Measurements from ENCODE around the gene AGAP1.

The AGAP1 gene

GRCh38 chr2:235493775-235494715 lies at the start of gene AGAP1:
TSS of gene AGAP1 (plus strand) at chr2:235494043.
- H3K27ac ChIP-seq (ENCODE audit: poor library complexity, severe bottlenecking) = peak within 1 kb of the TSS; percentile 46
- DNase-seq (ENCODE audit: low spot score) (no peak), ATAC-seq (ENCODE audit: low read depth) (peak; percentile 75)
- no peak for TF ChIP-seq CTCF (IDR thresholded peaks at IDR 0.05; ENCODE audit: poor library complexity, severe bottlenecking)
- H3K27me3 ChIP-seq (ENCODE audit: insufficient read depth, poor library complexity, severe bottlenecking) = no peaks in the 10 kb centered on the region
- no peaks in the 10 kb centered on the region for H3K9me3 ChIP-seq (ENCODE audit: severe bottlenecking)
- no peaks in the 10 kb centered on the region for H3K36me3 ChIP-seq (ENCODE audit: low read depth)
- H3K4me3 ChIP-seq (ENCODE audit: severe bottlenecking) = peak within 1 kb of the TSS; percentile 99
- peaks cover 11% of the 10 kb centered on the region for H3K4me1 ChIP-seq (ENCODE audit: insufficient read depth, poor library complexity, severe bottlenecking)

GRCh38 chr2:235444101-235444597 lies 49.7 kb upstream of the AGAP1 start:
- Histone ChIP-seq H3K36me3 (ENCODE audit: low read depth) (no peaks in the 10 kb centered on the region), H3K27me3 (ENCODE audit: insufficient read depth, poor library complexity, severe bottlenecking) (no peaks in the 10 kb centered on the region), H3K27ac (ENCODE audit: poor library complexity, severe bottlenecking) (no peak overlapping the region), H3K4me3 (ENCODE audit: severe bottlenecking) (no peak overlapping the region), H3K4me1 (ENCODE audit: insufficient read depth, poor library complexity, severe bottlenecking) (no peaks in the 10 kb centered on the region), H3K9me3 (ENCODE audit: severe bottlenecking) (no peaks in the 10 kb centered on the region)
- DNase-seq (ENCODE audit: low spot score) (no peak), ATAC-seq (ENCODE audit: low read depth) (no peak)
- TF ChIP-seq CTCF (IDR thresholded peaks at IDR 0.05; ENCODE audit: poor library complexity, severe bottlenecking) = no peak

- no peak for ATAC-seq (ENCODE audit: low read depth)
- H3K27ac ChIP-seq (ENCODE audit: poor library complexity, severe bottlenecking) = no peak overlapping the region
- no peaks in the 10 kb centered on the region for H3K4me1 ChIP-seq (ENCODE audit: insufficient read depth, poor library complexity, severe bottlenecking)
- H3K36me3 ChIP-seq (ENCODE audit: low read depth) = no peaks in the 10 kb centered on the region
- H3K9me3 ChIP-seq (ENCODE audit: severe bottlenecking) = no peaks in the 10 kb centered on the region
- no peak for TF ChIP-seq CTCF (IDR thresholded peaks at IDR 0.05; ENCODE audit: poor library complexity, severe bottlenecking)
- H3K27me3 ChIP-seq (ENCODE audit: insufficient read depth, poor library complexity, severe bottlenecking) = no peaks in the 10 kb centered on the region
- H3K4me3 ChIP-seq (ENCODE audit: severe bottlenecking) = no peak overlapping the region
- no peak for DNase-seq (ENCODE audit: low spot score)
Observed at GRCh38 chr2:235445116-235445515, 48.7 kb upstream of the AGAP1 start.

DNA sequence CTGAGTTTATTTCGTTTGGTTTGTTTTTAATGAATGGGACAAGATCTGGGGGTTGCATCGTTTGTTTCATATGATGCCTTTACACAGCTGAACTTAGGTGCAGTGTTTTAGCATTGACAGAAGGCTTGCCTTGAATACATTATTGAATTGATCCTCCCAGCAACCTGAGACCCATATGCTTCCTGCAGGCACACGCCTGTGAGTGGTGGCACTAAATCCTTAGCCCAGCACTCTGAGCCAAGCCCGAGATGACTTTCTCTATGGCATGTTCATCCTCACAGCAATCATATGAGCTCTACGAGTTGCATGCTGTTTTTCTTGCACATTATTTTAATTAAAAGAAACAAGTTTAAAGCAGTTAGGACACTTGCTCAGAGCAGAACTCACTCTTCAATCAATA lies 47.8 kb upstream of the AGAP1 start:
- H3K27ac ChIP-seq (ENCODE audit: poor library complexity, severe bottlenecking) = no peak overlapping the region
- H3K4me1 ChIP-seq (ENCODE audit: insufficient read depth, poor library complexity, severe bottlenecking) = no peaks in the 10 kb centered on the region
- H3K9me3 ChIP-seq (ENCODE audit: severe bottlenecking) = no peaks in the 10 kb centered on the region
- no peak for TF ChIP-seq CTCF (IDR thresholded peaks at IDR 0.05; ENCODE audit: poor library complexity, severe bottlenecking)
- no peak overlapping the region for H3K4me3 ChIP-seq (ENCODE audit: severe bottlenecking)
- DNase-seq (ENCODE audit: low spot score) (no peak), ATAC-seq (ENCODE audit: low read depth) (no peak)
- H3K36me3 ChIP-seq (ENCODE audit: low read depth) = no peaks in the 10 kb centered on the region
- H3K27me3 ChIP-seq (ENCODE audit: insufficient read depth, poor library complexity, severe bottlenecking) = no peaks in the 10 kb centered on the region

DNA sequence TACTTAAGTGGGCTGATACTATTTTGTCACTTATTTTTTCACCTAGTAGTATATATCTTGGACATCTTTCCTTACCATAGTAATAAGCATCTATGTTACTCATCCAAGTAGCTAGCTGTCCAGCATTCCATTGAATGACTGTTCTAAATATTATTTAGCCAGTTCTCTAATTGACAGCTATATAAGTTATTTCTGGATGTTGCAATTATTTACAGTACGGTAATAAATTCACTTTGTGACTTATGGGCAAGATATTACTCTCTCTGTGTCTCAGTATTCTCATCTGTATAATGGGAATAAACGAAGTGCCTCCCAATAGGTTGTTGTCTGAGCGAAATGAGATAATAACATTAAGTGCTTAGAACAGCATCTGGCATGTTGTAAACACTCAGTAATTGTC lies 46.6 kb upstream of the AGAP1 start:
- Histone ChIP-seq H3K27me3 (ENCODE audit: insufficient read depth, poor library complexity, severe bottlenecking) (no peaks in the 10 kb centered on the region), H3K9me3 (ENCODE audit: severe bottlenecking) (no peaks in the 10 kb centered on the region), H3K36me3 (ENCODE audit: low read depth) (no peaks in the 10 kb centered on the region), H3K4me1 (ENCODE audit: insufficient read depth, poor library complexity, severe bottlenecking) (no peaks in the 10 kb centered on the region), H3K27ac (ENCODE audit: poor library complexity, severe bottlenecking) (no peak overlapping the region), H3K4me3 (ENCODE audit: severe bottlenecking) (no peak overlapping the region)
- no peak for TF ChIP-seq CTCF (IDR thresholded peaks at IDR 0.05; ENCODE audit: poor library complexity, severe bottlenecking)
- DNase-seq (ENCODE audit: low spot score) (no peak), ATAC-seq (ENCODE audit: low read depth) (peak; percentile 42; the same call in 1 of the 3 replicates)

All from RWPE2 (cell line).